ENCODE measurements around the gene APBA3.

APBA3 gene

GRCh38 chr19:3745363-3746045 lies 16.0 kb downstream of the APBA3 start:
- DNase-seq (ENCODE audit: low read depth): no peak
- no peak for TF ChIP-seq CTCF (IDR thresholded peaks at IDR 0.05; ENCODE audit: insufficient read depth, low read depth, low read length, missing control alignments)
- no peak overlapping the region for H3K4me3 ChIP-seq (ENCODE audit: low read length)

GRCh38 chr19:3743486-3743885 lies 18.0 kb downstream of the APBA3 start:
- no peak overlapping the region for H3K4me3 ChIP-seq (ENCODE audit: low read length)
- TF ChIP-seq CTCF (IDR thresholded peaks at IDR 0.05; ENCODE audit: insufficient read depth, low read depth, low read length, missing control alignments): no peak
- no peak for DNase-seq (ENCODE audit: low read depth)

GRCh38 chr19:3740431-3740830 lies 21.1 kb downstream of the APBA3 start:
- H3K4me3 ChIP-seq (ENCODE audit: low read length): no peak overlapping the region
- DNase-seq (ENCODE audit: low read depth): no peak
- TF ChIP-seq CTCF (IDR thresholded peaks at IDR 0.05; ENCODE audit: insufficient read depth, low read depth, low read length, missing control alignments): no peak

GRCh38 chr19:3738477-3739220 lies 22.8 kb downstream of the APBA3 start:
- no peak overlapping the region for H3K4me3 ChIP-seq (ENCODE audit: low read length)
- no peak for TF ChIP-seq CTCF (IDR thresholded peaks at IDR 0.05; ENCODE audit: insufficient read depth, low read depth, low read length, missing control alignments)
- no peak for DNase-seq (ENCODE audit: low read depth)

GRCh38 chr19:3737487-3738205 lies 23.8 kb downstream of the APBA3 start:
- H3K4me3 ChIP-seq (ENCODE audit: low read length): no peak overlapping the region
- TF ChIP-seq CTCF (IDR thresholded peaks at IDR 0.05; ENCODE audit: insufficient read depth, low read depth, low read length, missing control alignments): no peak
- DNase-seq (ENCODE audit: low read depth): no peak

GRCh38 chr19:3736106-3736724 lies 25.3 kb downstream of the APBA3 start:
- no peak for DNase-seq (ENCODE audit: low read depth)
- H3K4me3 ChIP-seq (ENCODE audit: low read length): no peak overlapping the region
- TF ChIP-seq CTCF (IDR thresholded peaks at IDR 0.05; ENCODE audit: insufficient read depth, low read depth, low read length, missing control alignments): no peak

Data from epithelial cell of esophagus (primary cell).